Ishikawa (cell line): ENCODE results near the gene EREG.

Experiments
- CEBPB ChIP-seq: IDR thresholded peaks from 2 replicates; pipeline ENCODE4 v1.6.1; 2012
- CREB1 ChIP-seq: IDR thresholded peaks from 2 replicates; pipeline ENCODE4 v1.6.1; 2012; ENCODE audit warnings: low read depth
- EGR1 ChIP-seq: IDR thresholded peaks from 2 replicates; pipeline ENCODE4 v1.6.1; 2012
- EP300 ChIP-seq: IDR thresholded peaks from 2 replicates; pipeline ENCODE4 v1.6.1; 2012; ENCODE audit warnings: borderline replicate concordance
- FOXM1 ChIP-seq: IDR thresholded peaks from 2 replicates; pipeline ENCODE4 v1.6.1; 2012; ENCODE audit warnings: low read depth, borderline replicate concordance
- MAX ChIP-seq: IDR thresholded peaks from 2 replicates; pipeline ENCODE4 v1.6.1; 2012
- NFIC ChIP-seq: IDR thresholded peaks from 2 replicates; pipeline ENCODE4 v1.6.1; 2012
- RAD21 ChIP-seq: IDR thresholded peaks from 2 replicates; pipeline ENCODE4 v1.6.1; 2012; ENCODE audit warnings: low read depth
- REST ChIP-seq: IDR thresholded peaks from 2 replicates; pipeline ENCODE4 v1.6.1; 2012; ENCODE audit warnings: low read depth, mild to moderate bottlenecking
- TAF1 ChIP-seq: IDR thresholded peaks from 2 replicates; pipeline ENCODE4 v1.6.1; 2012; ENCODE audit warnings: low read depth, mild to moderate bottlenecking
- TCF12 ChIP-seq: IDR thresholded peaks from 2 replicates; pipeline ENCODE4 v1.6.1; 2012; ENCODE audit warnings: low read depth
- TEAD4 ChIP-seq: IDR thresholded peaks from 2 replicates; pipeline ENCODE4 v1.6.1; 2012
- USF1 ChIP-seq: IDR thresholded peaks from 2 replicates; pipeline ENCODE4 v1.6.1; 2012
- YY1 ChIP-seq: IDR thresholded peaks from 2 replicates; pipeline ENCODE4 v1.6.1; 2012; ENCODE audit warnings: low read depth
- ZBTB7A ChIP-seq: IDR thresholded peaks from 2 replicates; pipeline ENCODE4 v1.6.1; 2012; ENCODE audit warnings: low read depth

The EREG gene

GRCh38 chr4:74328501-74328900 is 36.4 kb upstream of the EREG start:
- TF ChIP-seq ZBTB7A (no peak), YY1 (no peak), TCF12 (no peak), CEBPB (no peak), MAX (no peak), CREB1 (no peak), RAD21 (no peak), EGR1 (no peak), TAF1 (no peak), EP300 (no peak), USF1 (no peak), NFIC (no peak), REST (no peak), FOXM1 (no peak), TEAD4 (no peak)

GRCh38 chr4:74329307-74329706 is 35.6 kb upstream of the EREG start:
- no peak for TF ChIP-seq FOXM1
- no peak for TF ChIP-seq RAD21
- no peak for TF ChIP-seq TCF12
- no peak for TF ChIP-seq CREB1
- TF ChIP-seq EP300 = no peak
- TF ChIP-seq TAF1 = no peak
- no peak for TF ChIP-seq NFIC

- TF ChIP-seq MAX (no peak), CREB1 (no peak), TEAD4 (no peak), TCF12 (no peak), YY1 (no peak), NFIC (no peak), REST (no peak), RAD21 (no peak), TAF1 (no peak), EP300 (no peak)
These were observed 34.6 kb upstream of the EREG start for GRCh38 chr4:74330295-74330750.

- no peak for TF ChIP-seq USF1
- no peak for TF ChIP-seq NFIC
- TF ChIP-seq MAX = no peak
- TF ChIP-seq CREB1 = no peak
- no peak for TF ChIP-seq CEBPB
- TF ChIP-seq FOXM1 = no peak
- no peak for TF ChIP-seq EGR1
- TF ChIP-seq RAD21 = no peak
- no peak for TF ChIP-seq REST
- no peak for TF ChIP-seq TEAD4
- no peak for TF ChIP-seq TCF12
- TF ChIP-seq YY1 = no peak
- no peak for TF ChIP-seq ZBTB7A
- no peak for TF ChIP-seq EP300
These were observed 33.7 kb upstream of the EREG start for GRCh38 chr4:74331252-74331651.
